Ramos (cell line): ENCODE results near the gene NDUFA7.
"Not testable (repeated sequence)": the region's sequence is repeated elsewhere in the genome, so short reads cannot be mapped to it uniquely, and the experiment has no call there.

ENCODE experiments used
- in situ Hi-C: fragments of 300-500 bp; cut with MboI; formaldehyde crosslinking; loops from one replicate; pipeline ENCODE4 v1.14.3; 2022; ENCODE audit warnings: low sequenced_read_pairs; ENCODE audit not compliant: unreplicated experiment

NDUFA7 gene

GRCh38 chr19:8322638-8322997, 1.4 kb upstream of the NDUFA7 start:
- in situ Hi-C loops: no loop called here

- in situ Hi-C loops: no loop called here
These were observed 937 bp upstream of the NDUFA7 start for GRCh38 chr19:8321986-8322637.

- in situ Hi-C loops: no loop called here
These were observed 560 bp downstream of the NDUFA7 start for GRCh38 chr19:8320564-8321066.

GRCh38 chr19:8319807-8320520, 1.2 kb downstream of the NDUFA7 start:
- in situ Hi-C loops: no loop called here

GRCh38 chr19:8318835-8319234, 2.3 kb downstream of the NDUFA7 start:
- in situ Hi-C loops: not testable (repeated sequence)

GRCh38 chr19:8316351-8317125, 4.6 kb downstream of the NDUFA7 start:
- in situ Hi-C loops: no loop called here

GRCh38 chr19:8314981-8315640, 6.1 kb downstream of the NDUFA7 start:
- in situ Hi-C loops: not testable (repeated sequence)

GRCh38 chr19:8311461-8312260, 9.5 kb downstream of the NDUFA7 start:
- in situ Hi-C loops: no loop called here

- in situ Hi-C loops: no loop called here
These were observed 10.7 kb downstream of the NDUFA7 start for GRCh38 chr19:8310342-8311055.

GRCh38 chr19:8308891-8309291, 12.3 kb downstream of the NDUFA7 start:
- in situ Hi-C loops: no loop called here

- in situ Hi-C loops: no loop called here
These were observed 13.0 kb downstream of the NDUFA7 start, which contains the start of gene CD320 for GRCh38 chr19:8307965-8308866. Gene CD320 (minus strand): TSS chr19:8308358. CDS start chr19:8308290, 68 bp downstream.

GRCh38 chr19:8307400-8307964, 13.7 kb downstream of the NDUFA7 start:
- in situ Hi-C loops: no loop called here

GRCh38 chr19:8306235-8307054, 14.7 kb downstream of the NDUFA7 start:
- in situ Hi-C loops: no loop called here

GRCh38 chr19:8305798-8306197, 15.4 kb downstream of the NDUFA7 start:
- in situ Hi-C loops: no loop called here

- in situ Hi-C loops: no loop called here
These were observed 16.1 kb downstream of the NDUFA7 start for GRCh38 chr19:8304841-8305621.

GRCh38 chr19:8302734-8303133, 18.4 kb downstream of the NDUFA7 start:
- in situ Hi-C loops: no loop called here
